ENCODE measurements around the gene CSMD2.

CSMD2 gene

DNA sequence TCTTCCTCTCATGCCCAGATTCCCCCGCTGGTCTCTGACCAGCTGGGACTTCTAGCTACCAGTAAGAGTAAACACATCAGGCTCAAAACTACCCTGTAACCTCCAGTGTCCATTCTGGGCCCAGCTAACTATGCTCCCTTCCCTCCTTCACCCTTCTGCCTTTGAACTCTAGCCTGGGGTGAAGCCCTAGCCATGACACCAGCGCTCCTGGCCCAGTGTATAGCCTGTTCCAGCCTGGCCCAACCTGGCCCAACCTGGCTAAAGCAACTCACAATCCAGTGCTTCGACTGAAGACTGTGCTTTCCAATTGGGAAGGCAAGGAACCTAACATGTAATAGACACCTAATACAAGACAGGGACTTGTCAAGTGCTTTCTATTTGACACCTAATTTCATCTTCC lies 27.6 kb downstream of the CSMD2 start:
- Histone ChIP-seq H3K4me3 (ENCODE audit: insufficient read length, low read depth) (no peak overlapping the region), H3K9me3 (ENCODE audit: insufficient read depth, low read length) (no peaks in the 10 kb centered on the region), H3K36me3 (ENCODE audit: insufficient read depth, insufficient read length, low read length) (no peaks in the 10 kb centered on the region), H3K27me3 (ENCODE audit: insufficient read depth, insufficient read length) (no peaks in the 10 kb centered on the region), H3K4me1 (ENCODE audit: insufficient read depth, insufficient read length) (no peaks in the 10 kb centered on the region), H3K9ac (ENCODE audit: insufficient read length, low read depth) (no peak overlapping the region)
- TF ChIP-seq YY1 (IDR thresholded peaks at IDR 0.05; ENCODE audit: insufficient read depth, insufficient read length) (no peak), SUZ12 (IDR thresholded peaks at IDR 0.05; ENCODE audit: extremely low read depth, insufficient read depth, insufficient read length) (no peak), ZNF274 (IDR thresholded peaks at IDR 0.05; ENCODE audit: low read depth, low read length) (no peak)
- no peak for DNase-seq (ENCODE audit: low read depth, low spot score)

DNA sequence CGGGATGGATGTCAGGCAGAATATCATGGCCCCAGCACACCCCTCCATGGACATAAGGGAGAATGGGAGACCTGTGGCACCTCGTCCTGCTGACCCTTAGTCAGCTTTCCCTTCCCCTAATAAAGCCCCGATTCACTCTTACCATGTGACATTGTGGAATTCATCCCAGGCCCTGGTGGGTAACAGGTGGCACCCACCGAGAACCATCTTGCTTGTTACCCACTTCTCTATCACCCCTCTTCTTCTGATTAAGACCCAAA lies 32.9 kb downstream of the CSMD2 start:
- Histone ChIP-seq H3K36me3 (ENCODE audit: insufficient read depth, insufficient read length, low read length) (peaks cover 2% of the 10 kb centered on the region), H3K9ac (ENCODE audit: insufficient read length, low read depth) (no peak overlapping the region), H3K4me1 (ENCODE audit: insufficient read depth, insufficient read length) (peaks cover 7% of the 10 kb centered on the region), H3K9me3 (ENCODE audit: insufficient read depth, low read length) (no peaks in the 10 kb centered on the region), H3K27me3 (ENCODE audit: insufficient read depth, insufficient read length) (no peaks in the 10 kb centered on the region), H3K4me3 (ENCODE audit: insufficient read length, low read depth) (no peak overlapping the region)
- DNase-seq (ENCODE audit: low read depth, low spot score): no peak
- TF ChIP-seq YY1 (IDR thresholded peaks at IDR 0.05; ENCODE audit: insufficient read depth, insufficient read length) (no peak), SUZ12 (IDR thresholded peaks at IDR 0.05; ENCODE audit: extremely low read depth, insufficient read depth, insufficient read length) (no peak), ZNF274 (IDR thresholded peaks at IDR 0.05; ENCODE audit: low read depth, low read length) (no peak)

DNA sequence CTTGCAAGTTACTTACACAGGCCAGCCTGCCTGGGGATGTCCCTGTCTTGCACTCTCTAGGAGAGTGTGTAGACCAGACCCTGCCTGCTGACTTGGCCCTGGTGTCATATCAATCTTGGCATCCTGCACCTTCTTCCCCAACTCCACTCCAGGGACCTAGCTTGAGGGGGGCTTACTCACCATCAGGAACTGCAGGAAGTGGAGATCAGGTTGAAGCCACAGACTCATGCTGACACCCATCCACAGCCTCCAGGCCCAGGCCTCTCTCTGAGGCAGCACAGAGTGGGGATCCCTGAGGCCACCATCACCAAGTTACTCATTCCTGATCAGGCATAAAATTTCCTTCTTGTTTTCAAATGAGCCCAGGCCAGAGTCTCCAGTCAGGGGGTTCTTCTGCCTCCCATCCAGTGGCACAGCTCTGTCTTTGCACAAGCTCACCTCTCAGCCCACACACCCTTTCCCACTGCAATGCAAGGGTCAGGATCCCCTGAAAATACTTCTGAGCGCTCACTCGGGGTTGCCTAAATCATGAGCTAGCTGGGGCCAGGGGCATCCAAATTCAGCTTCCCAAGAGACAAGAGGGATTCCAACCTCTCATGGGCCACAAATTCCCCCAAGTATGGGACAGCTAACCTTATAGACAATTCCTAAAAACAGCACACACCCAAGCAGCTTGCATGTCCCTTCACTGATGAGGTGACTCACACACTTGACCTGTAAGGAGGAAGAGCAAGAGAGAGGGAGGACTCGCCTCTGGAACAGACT lies 33.5 kb downstream of the CSMD2 start:
- Histone ChIP-seq H3K27me3 (ENCODE audit: insufficient read depth, insufficient read length) (no peaks in the 10 kb centered on the region), H3K9me3 (ENCODE audit: insufficient read depth, low read length) (no peaks in the 10 kb centered on the region), H3K4me3 (ENCODE audit: insufficient read length, low read depth) (no peak overlapping the region), H3K9ac (ENCODE audit: insufficient read length, low read depth) (no peak overlapping the region), H3K4me1 (ENCODE audit: insufficient read depth, insufficient read length) (peaks cover 7% of the 10 kb centered on the region), H3K36me3 (ENCODE audit: insufficient read depth, insufficient read length, low read length) (peaks cover 2% of the 10 kb centered on the region)
- no peak for DNase-seq (ENCODE audit: low read depth, low spot score)
- TF ChIP-seq YY1 (IDR thresholded peaks at IDR 0.05; ENCODE audit: insufficient read depth, insufficient read length) (no peak), ZNF274 (IDR thresholded peaks at IDR 0.05; ENCODE audit: low read depth, low read length) (no peak), SUZ12 (IDR thresholded peaks at IDR 0.05; ENCODE audit: extremely low read depth, insufficient read depth, insufficient read length) (no peak)

GRCh38 chr1:34130306-34130705 lies 34.7 kb downstream of the CSMD2 start:
- no peak overlapping the region for H3K9ac ChIP-seq (ENCODE audit: insufficient read length, low read depth)
- H3K9me3 ChIP-seq (ENCODE audit: insufficient read depth, low read length): no peaks in the 10 kb centered on the region
- peaks cover 7% of the 10 kb centered on the region for H3K4me1 ChIP-seq (ENCODE audit: insufficient read depth, insufficient read length)
- H3K4me3 ChIP-seq (ENCODE audit: insufficient read length, low read depth): no peak overlapping the region
- no peaks in the 10 kb centered on the region for H3K27me3 ChIP-seq (ENCODE audit: insufficient read depth, insufficient read length)
- peaks cover 2% of the 10 kb centered on the region for H3K36me3 ChIP-seq (ENCODE audit: insufficient read depth, insufficient read length, low read length)
- no peak for DNase-seq (ENCODE audit: low read depth, low spot score)
- TF ChIP-seq ZNF274 (IDR thresholded peaks at IDR 0.05; ENCODE audit: low read depth, low read length): no peak
- no peak for TF ChIP-seq YY1 (IDR thresholded peaks at IDR 0.05; ENCODE audit: insufficient read depth, insufficient read length)
- no peak for TF ChIP-seq SUZ12 (IDR thresholded peaks at IDR 0.05; ENCODE audit: extremely low read depth, insufficient read depth, insufficient read length)

GRCh38 chr1:34129630-34130029 lies 35.4 kb downstream of the CSMD2 start:
- Histone ChIP-seq H3K9me3 (ENCODE audit: insufficient read depth, low read length) (no peaks in the 10 kb centered on the region), H3K4me3 (ENCODE audit: insufficient read length, low read depth) (no peak overlapping the region), H3K9ac (ENCODE audit: insufficient read length, low read depth) (no peak overlapping the region), H3K36me3 (ENCODE audit: insufficient read depth, insufficient read length, low read length) (peaks cover 2% of the 10 kb centered on the region), H3K4me1 (ENCODE audit: insufficient read depth, insufficient read length) (peaks cover 7% of the 10 kb centered on the region), H3K27me3 (ENCODE audit: insufficient read depth, insufficient read length) (no peaks in the 10 kb centered on the region)
- DNase-seq (ENCODE audit: low read depth, low spot score): no peak
- TF ChIP-seq SUZ12 (IDR thresholded peaks at IDR 0.05; ENCODE audit: extremely low read depth, insufficient read depth, insufficient read length): no peak
- no peak for TF ChIP-seq YY1 (IDR thresholded peaks at IDR 0.05; ENCODE audit: insufficient read depth, insufficient read length)
- TF ChIP-seq ZNF274 (IDR thresholded peaks at IDR 0.05; ENCODE audit: low read depth, low read length): no peak

DNA sequence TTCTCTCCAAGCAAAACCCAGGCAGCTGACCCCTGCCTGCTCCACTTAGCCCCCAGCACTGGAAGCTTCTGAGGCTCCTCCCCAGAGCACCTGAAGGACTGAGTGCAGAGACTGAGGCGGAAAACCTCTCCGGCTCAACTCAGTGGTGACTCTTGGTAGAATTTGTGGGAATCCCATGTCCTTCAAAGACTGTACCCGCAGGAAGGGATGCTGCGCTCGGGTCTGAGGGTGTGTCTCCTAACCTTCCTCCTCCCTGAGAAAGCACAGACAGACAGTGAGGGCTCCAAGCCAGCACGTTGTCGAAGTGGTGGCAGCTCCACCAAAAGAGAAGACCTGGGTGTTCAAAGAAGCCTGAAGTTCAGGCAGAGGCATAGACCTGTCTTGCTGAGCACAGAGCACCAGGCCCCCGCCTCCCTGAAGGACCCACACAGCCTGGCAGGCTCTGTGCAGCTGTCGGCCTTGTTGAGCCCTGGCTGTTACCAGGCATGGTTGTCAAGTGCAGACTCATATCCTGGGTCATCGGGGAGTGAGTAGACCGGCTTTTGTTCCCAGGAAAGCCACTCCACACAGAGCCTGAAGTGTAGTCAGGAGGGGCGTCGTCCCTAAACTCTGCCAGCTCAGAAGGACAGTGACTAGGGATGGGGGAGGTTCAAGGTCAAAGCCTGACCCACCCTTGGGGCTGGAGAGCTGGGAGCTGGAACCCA lies 36.7 kb downstream of the CSMD2 start:
- Histone ChIP-seq H3K4me1 (ENCODE audit: insufficient read depth, insufficient read length) (peaks cover 7% of the 10 kb centered on the region), H3K36me3 (ENCODE audit: insufficient read depth, insufficient read length, low read length) (peaks cover 2% of the 10 kb centered on the region), H3K4me3 (ENCODE audit: insufficient read length, low read depth) (no peak overlapping the region), H3K9me3 (ENCODE audit: insufficient read depth, low read length) (no peaks in the 10 kb centered on the region), H3K9ac (ENCODE audit: insufficient read length, low read depth) (no peak overlapping the region), H3K27me3 (ENCODE audit: insufficient read depth, insufficient read length) (no peaks in the 10 kb centered on the region)
- TF ChIP-seq SUZ12 (IDR thresholded peaks at IDR 0.05; ENCODE audit: extremely low read depth, insufficient read depth, insufficient read length) (no peak), YY1 (IDR thresholded peaks at IDR 0.05; ENCODE audit: insufficient read depth, insufficient read length) (no peak), ZNF274 (IDR thresholded peaks at IDR 0.05; ENCODE audit: low read depth, low read length) (no peak)
- DNase-seq (ENCODE audit: low read depth, low spot score): no peak

Data from NT2/D1 (cell line).